ENCODE results near the gene SLC2A1.
A peak's percentile ranks its signal among the peaks of the same experiment; 100 is the strongest.
"Not testable (repeated sequence)": the region's sequence is repeated elsewhere in the genome, so short reads cannot be mapped to it uniquely, and the experiment has no call there.

Gene SLC2A1

DNA sequence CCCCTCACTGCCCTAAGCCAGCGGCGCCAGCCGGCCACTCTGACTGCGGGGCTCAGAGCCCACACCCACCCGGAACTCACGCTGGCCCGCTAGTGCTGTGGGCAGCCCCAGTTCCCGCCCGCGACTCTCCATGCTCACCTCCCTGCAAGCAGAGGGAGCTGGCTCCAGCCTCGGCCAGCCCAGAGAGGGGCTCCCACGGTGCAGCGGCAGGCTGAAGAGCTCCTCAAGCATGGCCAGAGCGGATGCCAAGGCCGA is 41.5 kb downstream of the SLC2A1 start:
- TF ChIP-seq, protein P1, sequence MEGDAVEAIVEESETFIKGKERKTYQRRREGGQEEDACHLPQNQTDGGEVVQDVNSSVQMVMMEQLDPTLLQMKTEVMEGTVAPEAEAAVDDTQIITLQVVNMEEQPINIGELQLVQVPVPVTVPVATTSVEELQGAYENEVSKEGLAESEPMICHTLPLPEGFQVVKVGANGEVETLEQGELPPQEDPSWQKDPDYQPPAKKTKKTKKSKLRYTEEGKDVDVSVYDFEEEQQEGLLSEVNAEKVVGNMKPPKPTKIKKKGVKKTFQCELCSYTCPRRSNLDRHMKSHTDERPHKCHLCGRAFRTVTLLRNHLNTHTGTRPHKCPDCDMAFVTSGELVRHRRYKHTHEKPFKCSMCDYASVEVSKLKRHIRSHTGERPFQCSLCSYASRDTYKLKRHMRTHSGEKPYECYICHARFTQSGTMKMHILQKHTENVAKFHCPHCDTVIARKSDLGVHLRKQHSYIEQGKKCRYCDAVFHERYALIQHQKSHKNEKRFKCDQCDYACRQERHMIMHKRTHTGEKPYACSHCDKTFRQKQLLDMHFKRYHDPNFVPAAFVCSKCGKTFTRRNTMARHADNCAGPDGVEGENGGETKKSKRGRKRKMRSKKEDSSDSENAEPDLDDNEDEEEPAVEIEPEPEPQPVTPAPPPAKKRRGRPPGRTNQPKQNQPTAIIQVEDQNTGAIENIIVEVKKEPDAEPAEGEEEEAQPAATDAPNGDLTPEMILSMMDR (IDR thresholded peaks at IDR 0.05; ENCODE audit: low read depth, low read length): no peak
- DNase-seq (ENCODE audit: extremely low read depth, low read depth): no peak

DNA sequence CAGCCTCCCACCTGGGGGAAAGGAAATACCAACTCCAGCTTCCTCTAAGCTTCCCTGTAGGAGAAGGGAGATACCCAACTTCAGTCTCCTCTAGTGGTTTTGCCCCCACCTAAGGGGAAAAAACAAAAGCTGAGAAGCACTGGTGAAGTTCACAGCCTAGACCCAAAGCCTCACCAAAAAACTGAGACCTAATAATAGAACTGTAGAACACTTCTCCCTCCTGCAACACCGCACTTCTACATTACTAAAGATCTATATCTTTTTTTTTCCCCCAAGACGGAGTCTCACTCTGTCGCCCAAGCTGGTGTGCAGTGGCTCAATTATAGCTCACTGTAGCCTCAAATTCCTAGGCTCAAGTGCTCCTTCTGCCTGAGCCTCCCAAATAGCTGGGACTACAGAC is 43.2 kb downstream of the SLC2A1 start:
- DNase-seq (ENCODE audit: extremely low read depth, low read depth): no peak
- TF ChIP-seq, protein P1 (IDR thresholded peaks at IDR 0.05; ENCODE audit: low read depth, low read length): no peak

DNA sequence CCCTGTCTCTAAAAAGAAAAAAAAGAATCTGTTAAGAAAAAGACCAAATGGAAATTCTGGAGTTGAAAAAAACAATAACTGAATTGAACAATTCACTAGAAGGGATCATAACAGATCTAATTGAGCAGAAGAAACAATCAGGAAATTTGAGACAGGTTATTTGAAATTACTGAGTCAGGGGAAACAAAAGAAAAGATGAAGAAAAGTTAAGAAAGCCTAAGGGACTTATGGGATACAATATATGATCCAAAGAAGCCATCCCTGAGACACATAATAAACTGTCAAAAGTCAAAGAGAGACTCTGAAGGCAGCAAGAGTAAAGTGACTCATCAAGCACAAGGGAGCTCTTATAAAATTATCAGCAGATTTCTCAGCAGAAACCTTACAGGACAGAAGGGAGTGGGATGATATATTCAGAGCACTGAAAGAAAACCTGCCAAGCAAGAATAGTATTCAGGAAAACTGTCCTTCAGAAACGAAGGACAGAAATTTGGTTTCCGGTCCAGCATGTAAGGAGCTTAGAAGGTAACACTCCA is 44.5 kb downstream of the SLC2A1 start:
- no peak for DNase-seq (ENCODE audit: extremely low read depth, low read depth)
- TF ChIP-seq, protein P1 (IDR thresholded peaks at IDR 0.05; ENCODE audit: low read depth, low read length): no peak

DNA sequence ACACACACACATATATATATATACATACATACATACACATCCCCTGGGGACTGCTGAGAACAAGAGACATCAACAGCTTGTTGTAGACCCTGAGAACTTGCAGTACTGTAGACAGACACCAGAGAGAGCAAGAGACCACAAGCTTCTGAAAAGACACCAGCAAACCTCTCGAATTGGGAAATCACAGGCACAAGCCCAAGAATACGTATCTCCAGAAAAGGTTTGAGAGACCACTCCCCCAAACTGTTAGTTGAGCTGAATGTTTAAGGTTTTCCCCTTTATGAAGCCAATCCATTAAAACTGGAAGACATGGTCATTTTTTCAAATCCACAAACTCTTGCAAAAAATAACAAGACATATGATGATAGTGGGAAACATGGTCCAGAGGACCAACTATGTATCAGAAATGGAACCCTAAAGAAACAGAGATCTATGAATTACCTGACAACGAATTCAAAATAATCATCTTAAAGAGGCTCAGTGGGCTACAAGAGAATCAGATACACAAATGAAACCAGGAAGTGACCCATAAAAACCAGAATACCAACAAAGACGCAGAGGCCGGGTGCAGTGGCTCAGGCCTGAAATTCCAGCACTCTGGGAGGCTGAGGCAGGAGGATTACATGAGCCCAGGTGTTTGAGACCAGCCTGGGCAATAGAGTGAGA is 45.1 kb downstream of the SLC2A1 start:
- TF ChIP-seq, protein P1 (IDR thresholded peaks at IDR 0.05; ENCODE audit: low read depth, low read length): peak; percentile 87
- DNase-seq (ENCODE audit: extremely low read depth, low read depth): peak; percentile 49

DNA sequence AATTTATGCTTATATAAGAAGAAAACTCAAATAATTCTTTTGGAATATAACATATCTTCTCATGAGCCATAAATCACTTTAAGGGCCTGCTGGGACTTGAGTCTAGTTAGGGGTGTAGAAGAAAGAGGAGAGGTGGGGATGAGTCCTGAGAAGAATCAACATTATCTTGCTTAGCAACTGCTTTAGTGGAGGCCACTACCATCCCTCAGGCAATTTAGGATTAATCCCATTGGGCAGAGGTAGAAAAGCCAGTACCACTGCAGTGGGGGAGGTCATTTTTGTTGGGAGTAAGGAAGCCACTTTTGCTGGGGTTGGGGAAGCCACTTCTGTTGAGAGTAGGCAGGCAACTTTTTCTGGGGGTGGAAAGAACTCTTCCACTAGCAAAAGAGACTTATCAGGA is 47.7 kb downstream of the SLC2A1 start:
- DNase-seq (ENCODE audit: extremely low read depth, low read depth): no peak
- TF ChIP-seq, protein P1 (IDR thresholded peaks at IDR 0.05; ENCODE audit: low read depth, low read length): no peak

DNA sequence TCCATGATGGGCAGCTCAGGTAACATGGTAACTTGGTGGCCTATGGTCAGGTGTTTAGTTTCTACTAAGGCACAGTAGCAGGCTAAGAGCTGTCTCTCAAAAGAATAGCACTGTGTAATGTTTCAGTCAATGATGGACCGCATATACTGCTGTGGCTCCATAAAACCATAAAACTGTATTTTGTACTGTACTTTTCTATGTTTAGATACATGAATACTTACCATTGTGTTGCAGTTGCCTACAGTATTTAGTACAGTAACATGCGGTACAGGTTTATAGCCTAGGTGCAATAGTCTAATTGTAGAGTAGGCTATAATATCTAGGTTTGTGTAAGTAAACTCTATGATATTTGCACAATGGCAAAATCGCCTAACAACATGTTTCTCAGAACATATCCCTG is 50.6 kb downstream of the SLC2A1 start:
- no peak for DNase-seq (ENCODE audit: extremely low read depth, low read depth)
- TF ChIP-seq, protein P1 (IDR thresholded peaks at IDR 0.05; ENCODE audit: low read depth, low read length): no peak

DNA sequence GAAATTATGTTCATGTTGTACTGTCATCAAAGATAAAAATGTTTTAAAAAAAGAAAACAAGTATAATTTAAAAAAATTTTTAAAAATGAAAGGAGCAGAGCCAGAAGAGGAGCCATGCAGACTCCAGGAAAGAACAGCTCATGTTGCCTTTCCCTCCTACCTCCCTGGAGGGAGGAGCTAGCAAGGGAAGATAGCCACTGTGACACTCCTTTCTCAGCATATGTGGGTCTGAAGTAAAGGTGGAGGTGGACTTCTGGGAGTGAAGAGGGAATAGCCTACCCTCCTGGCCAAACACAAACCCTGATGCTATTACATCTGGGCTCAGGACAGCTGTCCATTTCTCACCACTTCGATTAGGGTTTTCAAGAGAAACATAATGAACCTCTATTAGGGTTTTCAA is 54.2 kb downstream of the SLC2A1 start:
- no peak for DNase-seq (ENCODE audit: extremely low read depth, low read depth)
- TF ChIP-seq, protein P1 (IDR thresholded peaks at IDR 0.05; ENCODE audit: low read depth, low read length): no peak

DNA sequence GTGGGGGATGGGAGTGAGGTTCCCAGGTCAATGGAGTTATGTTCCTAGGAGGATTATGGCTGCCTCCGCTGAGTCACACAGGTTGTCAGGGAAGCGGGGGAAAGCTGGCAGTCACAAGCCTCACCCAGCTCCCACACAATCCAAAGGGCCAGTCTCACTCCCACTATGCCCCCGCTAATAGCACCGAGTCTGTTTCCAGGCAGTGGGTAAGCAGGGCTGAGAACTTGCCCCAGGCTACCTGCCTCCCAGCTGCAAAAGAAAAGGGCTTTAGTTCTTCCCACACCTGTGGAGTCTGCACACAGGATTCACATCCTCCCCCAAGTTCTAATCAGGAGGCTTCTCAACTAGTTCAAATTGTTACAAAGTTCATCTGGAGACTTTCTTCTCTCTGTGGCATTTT is 58.7 kb downstream of the SLC2A1 start:
- DNase-seq (ENCODE audit: extremely low read depth, low read depth): not testable (repeated sequence)
